WI38 (cell line): ENCODE results near the gene GARIN6.

ENCODE experiments used
- H3K4me3 ChIP-seq: 2 replicates; pipeline ENCODE4 v1.5.1; 2011; ENCODE audit warnings: low read depth, mild to moderate bottlenecking, control low read depth, low read length
- CTCF ChIP-seq: IDR thresholded peaks from 2 replicates; pipeline ENCODE4 v1.5.1; 2012; ENCODE audit warnings: low read depth, mild to moderate bottlenecking, control low read depth, low read length

Gene GARIN6

GRCh38 chr12:99658671-99659349, 11.3 kb downstream of the GARIN6 start:
- no peak overlapping the region for H3K4me3 ChIP-seq
- no peak for TF ChIP-seq CTCF

- no peak for TF ChIP-seq CTCF
- H3K4me3 ChIP-seq, result no peak overlapping the region
These were observed 23.1 kb downstream of the GARIN6 start for GRCh38 chr12:99670635-99671034.

GRCh38 chr12:99680276-99680675, 32.7 kb downstream of the GARIN6 start:
- H3K4me3 ChIP-seq, result no peak overlapping the region
- TF ChIP-seq CTCF, result no peak

- H3K4me3 ChIP-seq, result no peak overlapping the region
- TF ChIP-seq CTCF, result no peak
These were observed 38.6 kb downstream of the GARIN6 start for GRCh38 chr12:99686142-99686541.

- H3K4me3 ChIP-seq, result no peak overlapping the region
- TF ChIP-seq CTCF, result no peak
These were observed 47.5 kb downstream of the GARIN6 start for GRCh38 chr12:99695050-99695449.
